MCF 10A (cell line): ENCODE data around the gene ALDH3B2. TPM values are rescaled to one million over a fixed set of nuclear protein-coding genes. Genes with fewer than 3 reads are reported as not detected.

ENCODE experiments used
- BruUV-seq: library from RNA; stranded (reverse); fragments of 400-500 nt; replicated peaks from 2 replicates; lab custom pipeline; 2021; lab: Mats Ljungman, UMichigan
- CTCF ChIA-PET: fragments of 300-600 bp; sonication (Branson Sonifier 250); formaldehyde crosslinking; extraction: SDS; loops from one replicate; lab custom pipeline; 2021; ENCODE audit warnings: antibody characterized with exemption, inconsistent platforms; lab: Yijun Ruan, JAX
- POLR2A ChIA-PET: fragments of 300-600, 350-650 bp; sonication (Branson Sonifier 250); formaldehyde crosslinking; extraction: SDS; loops from one replicate; lab custom pipeline; 2020; ENCODE audit warnings: antibody characterized with exemption, inconsistent platforms; lab: Yijun Ruan, JAX
- DNase-seq: peaks from one replicate; pipeline ENCODE4 v3.0.0-alpha.2; 2018; ENCODE audit not compliant: unreplicated experiment
- H3K27ac Mint-ChIP-seq: one replicate; pipeline ENCODE4 v1.8.0; 2022; ENCODE audit warnings: mild to moderate bottlenecking, low read depth, mixed read lengths; ENCODE audit not compliant: unreplicated experiment
- H3K27me3 Mint-ChIP-seq: one replicate; pipeline ENCODE4 v1.8.0; 2022; ENCODE audit warnings: mixed read lengths; ENCODE audit not compliant: insufficient read depth, unreplicated experiment
- H3K36me3 Mint-ChIP-seq: one replicate; pipeline ENCODE4 v1.8.0; 2022; ENCODE audit warnings: mild to moderate bottlenecking, moderate library complexity, mixed read lengths; ENCODE audit not compliant: insufficient read depth, unreplicated experiment
- H3K4me1 Mint-ChIP-seq: one replicate; pipeline ENCODE4 v1.8.0; 2022; ENCODE audit warnings: mixed read lengths; ENCODE audit not compliant: insufficient read depth, unreplicated experiment
- H3K4me3 Mint-ChIP-seq: one replicate; pipeline ENCODE4 v1.8.0; 2022; ENCODE audit warnings: mild to moderate bottlenecking, moderate library complexity, mixed read lengths; ENCODE audit not compliant: unreplicated experiment
- H3K9me3 Mint-ChIP-seq: one replicate; pipeline ENCODE4 v1.8.0; 2022; ENCODE audit warnings: mixed read lengths; ENCODE audit not compliant: unreplicated experiment
- CTCF ChIP-seq: fragments of 200-600 bp; IDR thresholded peaks from one replicate; pipeline ENCODE4 v1.8.0; 2022; ENCODE audit warnings: antibody characterized with exemption, mild to moderate bottlenecking; ENCODE audit not compliant: unreplicated experiment
- intact Hi-C: fragments of 100-400 bp; cut with micrococcal nuclease; formaldehyde crosslinking; loops from 2 replicates; pipeline ENCODE4 v1.14.1; 2022
- total RNA-seq: library from RNA; stranded (reverse); gene quantifications from 2 replicates; pipeline ENCODE4 v1.2.3, GENCODE V29; 2022

ALDH3B2 gene
- total RNA-seq, 1 experiment from 2014 or later, result not detected

DNA sequence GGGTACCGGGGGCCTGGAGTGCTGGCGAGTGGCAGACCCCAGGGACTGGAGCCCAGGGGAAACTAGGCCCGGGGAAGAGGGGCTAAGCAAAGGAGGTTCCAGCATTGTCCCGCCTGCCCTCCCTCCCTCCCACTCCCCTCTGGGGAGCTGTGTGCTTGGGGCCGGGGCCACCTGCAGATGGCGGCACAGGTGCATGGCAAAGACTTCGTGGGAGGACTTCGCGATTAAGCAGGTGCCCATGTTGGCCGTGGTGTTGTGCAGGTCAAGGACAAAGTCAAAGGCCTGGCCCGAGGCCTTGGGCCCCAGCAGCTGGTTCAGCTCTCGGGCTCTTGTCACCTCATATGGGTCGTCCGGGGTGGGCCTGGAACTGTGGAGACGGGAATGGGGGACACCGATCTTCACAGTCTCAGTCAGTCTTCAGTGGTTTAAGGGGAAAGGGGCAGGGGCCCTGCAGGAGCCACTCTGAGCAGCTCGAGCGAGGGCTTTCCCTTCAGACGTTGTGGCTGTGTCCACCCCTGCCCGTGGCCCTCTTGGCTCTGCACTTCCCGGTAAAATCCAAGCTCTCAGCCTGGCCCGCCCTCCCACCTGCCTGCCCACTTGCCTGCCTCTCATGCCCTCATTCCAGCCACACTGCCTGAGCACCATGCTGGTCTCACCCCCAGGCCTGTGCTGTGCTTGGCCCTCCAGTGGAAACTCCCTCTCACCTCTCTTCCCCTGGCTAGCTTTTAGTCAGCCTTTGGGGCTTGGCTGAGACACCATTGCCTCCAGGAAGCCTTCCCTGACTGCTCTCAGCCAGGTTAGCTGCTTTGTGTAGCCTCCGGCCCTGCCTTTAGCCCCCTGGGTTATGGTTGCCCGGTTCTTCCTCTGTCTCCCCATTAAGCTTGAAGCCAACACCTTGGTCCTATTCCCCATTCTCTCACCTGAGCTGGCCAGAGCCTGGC is 28.6 kb downstream of the ALDH3B2 start:
- BruUV-seq, result no TSS peak
- POLR2A ChIA-PET, result interaction anchor here (0.6 kb wide), 1 partner anchor 10 kb away, joined by 3 read pairs; no protein-coding TSS in a partner anchor

DNA sequence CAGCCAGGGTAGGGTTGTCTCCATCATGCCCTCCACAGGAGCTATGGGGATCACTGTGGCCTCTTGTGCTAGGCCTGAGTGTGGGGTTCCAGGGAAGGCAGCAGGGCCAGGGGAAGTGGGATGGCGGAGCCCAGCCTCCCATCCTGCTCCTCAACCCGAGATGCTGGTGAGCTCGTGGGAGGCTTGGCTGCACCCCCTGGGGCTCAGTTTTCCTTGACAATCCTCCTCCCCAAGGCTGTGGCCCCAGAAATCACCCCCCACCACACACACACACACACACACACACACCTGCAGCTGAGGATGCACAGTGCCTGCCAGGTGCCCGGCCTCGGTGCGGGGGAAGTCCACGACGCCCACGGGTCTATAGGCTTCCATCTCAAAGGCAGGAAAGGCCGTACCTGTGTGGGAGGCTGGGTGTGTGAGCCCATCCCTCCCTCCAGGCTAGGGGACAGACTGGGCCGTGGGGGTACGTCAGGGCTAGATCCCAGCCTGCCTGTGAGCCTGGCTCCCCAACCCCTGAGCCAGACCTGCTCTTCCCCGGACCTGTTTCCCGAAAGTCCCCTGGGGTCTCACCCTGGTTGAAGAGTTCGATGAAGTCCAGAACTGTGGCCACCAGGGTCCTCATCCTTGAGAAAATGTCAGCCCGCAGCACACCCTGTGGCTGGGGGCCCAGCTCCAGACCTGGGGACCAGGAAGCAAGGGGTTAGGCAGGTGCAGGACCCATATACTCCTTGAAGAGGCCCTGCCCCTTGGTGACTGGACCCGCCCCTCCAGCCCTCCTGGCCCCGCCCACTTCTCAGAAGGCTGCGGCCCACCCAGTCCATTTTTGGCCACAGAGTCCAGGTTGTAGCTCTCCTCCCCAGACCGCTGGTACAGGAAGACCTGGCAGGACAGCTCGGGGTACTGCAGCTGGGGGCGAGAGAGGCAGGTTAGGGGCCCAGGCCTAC is 29.7 kb downstream of the ALDH3B2 start:
- DNase-seq, result no peak
- no peak for TF ChIP-seq CTCF
- Mint-ChIP-seq H3K9me3 (no peaks in the 10 kb centered on the region), H3K4me3 (no peak overlapping the region), H3K27me3 (no peaks in the 10 kb centered on the region), H3K27ac (no peak overlapping the region), H3K4me1 (no peaks in the 10 kb centered on the region), H3K36me3 (no peaks in the 10 kb centered on the region)
- intact Hi-C loops, result no loop called here
- POLR2A ChIA-PET, result no interaction called here
- CTCF ChIA-PET, result interaction anchor here (1.3 to 2.9 kb wide), 2 partner anchors 12 to 17 kb away, joined by 4 to 14 read pairs; no protein-coding TSS in a partner anchor
- BruUV-seq, result no TSS peak

More for the DNA sequence above, 28.6 kb downstream of the ALDH3B2 start:
- no peaks in the 10 kb centered on the region for H3K36me3 Mint-ChIP-seq
- intact Hi-C loops, result no loop called here
- no peak for DNase-seq
- no peak overlapping the region for H3K4me3 Mint-ChIP-seq
- H3K4me1 Mint-ChIP-seq, result no peaks in the 10 kb centered on the region
- no peaks in the 10 kb centered on the region for H3K27me3 Mint-ChIP-seq
- CTCF ChIA-PET, result interaction anchor here (1.2 to 2.9 kb wide), 4 partner anchors 11 to 18 kb away, joined by 4 to 14 read pairs (median 6); no protein-coding TSS in a partner anchor
- TF ChIP-seq CTCF, result no peak
- H3K27ac Mint-ChIP-seq, result no peak overlapping the region
- H3K9me3 Mint-ChIP-seq, result no peaks in the 10 kb centered on the region

DNA sequence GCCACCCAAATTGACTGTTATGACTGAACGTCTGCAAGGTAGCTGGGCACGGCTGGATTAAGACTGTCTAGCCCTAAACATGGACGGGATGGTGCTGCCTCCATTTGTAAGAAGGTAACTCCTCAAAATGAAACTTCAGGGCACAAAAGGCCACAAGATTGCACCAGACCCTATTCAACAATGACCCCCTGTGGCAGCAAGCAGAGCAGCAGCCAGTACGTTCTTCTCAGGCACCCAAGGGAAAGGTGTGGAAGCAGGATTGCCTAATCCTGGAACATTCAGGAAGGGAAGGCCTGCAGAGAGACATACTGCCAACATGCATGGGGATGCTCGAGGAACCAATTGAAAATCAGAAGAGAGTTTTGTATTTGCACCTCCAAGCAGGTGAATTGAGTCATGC is 30.4 kb downstream of the ALDH3B2 start:
- ChIA-PET POLR2A (interaction anchor here (1.0 kb wide), 1 partner anchor 8 kb away, joined by 3 read pairs; no protein-coding TSS in a partner anchor), CTCF (interaction anchor here (1.3 to 2.4 kb wide), 2 partner anchors 15 to 17 kb away, joined by 4 to 11 read pairs; no protein-coding TSS in a partner anchor)

More for the DNA sequence above, 30.4 kb downstream of the ALDH3B2 start:
- no peaks in the 10 kb centered on the region for H3K4me1 Mint-ChIP-seq
- no peaks in the 10 kb centered on the region for H3K36me3 Mint-ChIP-seq
- H3K27me3 Mint-ChIP-seq, result no peaks in the 10 kb centered on the region
- no TSS peak for BruUV-seq
- intact Hi-C loops, result no loop called here
- peak; percentile 50 for DNase-seq
- no peak overlapping the region for H3K27ac Mint-ChIP-seq
- TF ChIP-seq CTCF, result peak; percentile 25
- H3K4me3 Mint-ChIP-seq, result no peak overlapping the region
- no peaks in the 10 kb centered on the region for H3K9me3 Mint-ChIP-seq
